CD4-positive, alpha-beta T cell (primary cell): ENCODE results near the gene CASZ1. TPM values are rescaled to one million over a fixed set of nuclear protein-coding genes. Genes with fewer than 3 reads are reported as not detected.

Experiments used
- ATAC-seq: fragments of 200-7000 bp; cut with Tn5 transposase; one replicate; pipeline ENCODE4 v1.10.0; 2022; ENCODE audit warnings: mild to moderate bottlenecking; ENCODE audit not compliant: poor library complexity
- CTCF ChIA-PET: fragments of 350-600 bp; sonication (Branson Sonifier 250); formaldehyde crosslinking; loops from one replicate; lab custom pipeline; 2021; ENCODE audit warnings: antibody characterized with exemption, inconsistent platforms; lab: Charles Lee
- POLR2A ChIA-PET: fragments of 350-600 bp; sonication (Branson Sonifier 250); formaldehyde crosslinking; loops from one replicate; lab custom pipeline; 2021; ENCODE audit warnings: antibody characterized with exemption, inconsistent platforms; lab: Charles Lee
- DNase-seq, 14 experiments: peaks; one replicate each; pipeline ENCODE4 v3.0.0-alpha.2; 2013 to 2020; ENCODE audit warnings: mixed read lengths in 2 of 14
- H3K27ac ChIP-seq, 2 donors: one replicate each; pipeline versions ENCODE4 v1.5.1 to v1.7.0; 2013; ENCODE audit warnings: low read length in 2 of 2, low read depth in 1 of 2, mild to moderate bottlenecking in 1 of 2
- H3K27me3 ChIP-seq, 2 experiments: 1 replicate in 1 of 2; 2 replicates in 1 of 2; pipeline versions ENCODE4 v1.6.1 to v1.7.0; 2013; ENCODE audit warnings: low read length in 2 of 2, control low read depth in 1 of 2, mild to moderate bottlenecking in 1 of 2, moderate library complexity in 1 of 2; ENCODE audit not compliant: insufficient read depth in 2 of 2, control insufficient read depth in 1 of 2
- H3K36me3 ChIP-seq: one replicate; pipeline ENCODE4 v1.6.1; 2013; ENCODE audit warnings: low read length, control low read depth; ENCODE audit not compliant: insufficient read depth
- H3K4me1 ChIP-seq: one replicate; pipeline ENCODE4 v1.6.1; 2013; ENCODE audit warnings: low read length, control low read depth; ENCODE audit not compliant: insufficient read depth
- H3K4me3 ChIP-seq: one replicate; pipeline ENCODE4 v1.5.1; 2013; ENCODE audit warnings: mild to moderate bottlenecking, low read length, moderate library complexity
- H3K9me3 ChIP-seq, 2 experiments: 1 replicate in 1 of 2; 2 replicates in 1 of 2; pipeline versions ENCODE4 v1.6.1 to v1.7.0; 2013; ENCODE audit warnings: low read length in 2 of 2, mild to moderate bottlenecking in 2 of 2, control low read depth in 1 of 2, moderate library complexity in 1 of 2; ENCODE audit not compliant: control insufficient read depth in 1 of 2, insufficient read depth in 1 of 2
- H3K27ac Mint-ChIP-seq: one replicate; pipeline ENCODE4 v1.8.0; 2020; ENCODE audit warnings: mixed read lengths
- H3K27me3 Mint-ChIP-seq: one replicate; pipeline ENCODE4 v1.8.0; 2021; ENCODE audit warnings: mixed read lengths
- H3K36me3 Mint-ChIP-seq: one replicate; pipeline ENCODE4 v1.8.0; 2021; ENCODE audit warnings: low read depth, mixed read lengths
- H3K4me1 Mint-ChIP-seq: one replicate; pipeline ENCODE4 v1.8.0; 2021; ENCODE audit warnings: low read depth, mixed read lengths
- H3K4me3 Mint-ChIP-seq: one replicate; pipeline ENCODE4 v1.8.0; 2020; ENCODE audit warnings: mild to moderate bottlenecking, mixed read lengths
- H3K9me3 Mint-ChIP-seq: one replicate; pipeline ENCODE4 v1.8.0; 2020; ENCODE audit warnings: mixed read lengths
- CTCF ChIP-seq: fragments of 200-600 bp; IDR thresholded peaks from one replicate; pipeline ENCODE4 v1.8.0; 2022; ENCODE audit warnings: antibody characterized with exemption, mild to moderate bottlenecking
- intact Hi-C, 2 experiments: fragments of 100-400 bp; cut with DNase I in 1 of 2; cut with micrococcal nuclease in 1 of 2; formaldehyde crosslinking; loops; one replicate each; pipeline versions ENCODE4 v1.15.1 to v1.9.0; 2023 to 2025; cut with DNase I, micrococcal nuclease
- total RNA-seq, 174 experiments: library from RNA in 2 of 174; stranded (reverse) in 2 of 174; gene quantifications; one replicate each; pipeline ENCODE4 v1.2.3 and lab custom pipeline; 2021 to 2026

The CASZ1 gene
- total RNA-seq, 2 experiments from 2014 or later, result 21.8 to 22.8 TPM

GRCh38 chr1:10814312-10814711 lies 17.9 kb upstream of the CASZ1 start:
- TF ChIP-seq CTCF, result no peak
- no peaks in the 10 kb centered on the region for H3K36me3 Mint-ChIP-seq
- H3K27me3 ChIP-seq, result peaks cover 2 to 14% of the 10 kb centered on the region in 2 experiments
- intact Hi-C loops, result no loop called here
- peaks cover 0 to 4% of the 10 kb centered on the region in 2 experiments for H3K9me3 ChIP-seq
- no peak for ATAC-seq
- peaks cover 18% of the 10 kb centered on the region for H3K27me3 Mint-ChIP-seq
- H3K4me1 Mint-ChIP-seq, result no peaks in the 10 kb centered on the region
- no peak overlapping the region for H3K27ac ChIP-seq
- no peak overlapping the region for H3K4me3 ChIP-seq
- H3K27ac Mint-ChIP-seq, result no peak overlapping the region
- DNase-seq, result no peak
- H3K36me3 ChIP-seq, result no peaks in the 10 kb centered on the region
- no peaks in the 10 kb centered on the region for H3K9me3 Mint-ChIP-seq
- ChIA-PET POLR2A (no interaction called here), CTCF (no interaction called here)
- H3K4me1 ChIP-seq, result no peaks in the 10 kb centered on the region
- no peak overlapping the region for H3K4me3 Mint-ChIP-seq

- no peak overlapping the region for H3K4me3 Mint-ChIP-seq
- intact Hi-C loops, result no loop called here
- no peaks in the 10 kb centered on the region for H3K4me1 ChIP-seq
- H3K27ac ChIP-seq, result no peak overlapping the region
- CTCF ChIA-PET, result no interaction called here
- no peaks in the 10 kb centered on the region for H3K36me3 Mint-ChIP-seq
- POLR2A ChIA-PET, result no interaction called here
- no peak for DNase-seq
- H3K9me3 ChIP-seq, result peaks cover 0 to 4% of the 10 kb centered on the region in 2 experiments
- H3K36me3 ChIP-seq, result no peaks in the 10 kb centered on the region
- no peak for ATAC-seq
- no peaks in the 10 kb centered on the region for H3K9me3 Mint-ChIP-seq
- peaks cover 19% of the 10 kb centered on the region for H3K27me3 Mint-ChIP-seq
- TF ChIP-seq CTCF, result no peak
- peaks cover 3 to 19% of the 10 kb centered on the region in 2 experiments for H3K27me3 ChIP-seq
- H3K4me1 Mint-ChIP-seq, result no peaks in the 10 kb centered on the region
- H3K4me3 ChIP-seq, result no peak overlapping the region
- H3K27ac Mint-ChIP-seq, result no peak overlapping the region
Measured at GRCh38 chr1:10813799-10814198, 17.4 kb upstream of the CASZ1 start.

- H3K27ac Mint-ChIP-seq, result no peak overlapping the region
- Histone ChIP-seq H3K4me3 (no peak overlapping the region), H3K36me3 (no peaks in the 10 kb centered on the region), H3K4me1 (no peaks in the 10 kb centered on the region), H3K9me3 (peaks cover 0 to 4% of the 10 kb centered on the region in 2 experiments), H3K27ac (no peak overlapping the region), H3K27me3 (peaks cover 4 to 20% of the 10 kb centered on the region in 2 experiments)
- H3K4me1 Mint-ChIP-seq, result no peaks in the 10 kb centered on the region
- ChIA-PET CTCF (no interaction called here), POLR2A (no interaction called here)
- no peak overlapping the region for H3K4me3 Mint-ChIP-seq
- H3K36me3 Mint-ChIP-seq, result no peaks in the 10 kb centered on the region
- peaks cover 33% of the 10 kb centered on the region for H3K27me3 Mint-ChIP-seq
- ATAC-seq (no peak), DNase-seq (no peak)
- TF ChIP-seq CTCF, result no peak
- intact Hi-C loops, result no loop called here
- H3K9me3 Mint-ChIP-seq, result no peaks in the 10 kb centered on the region
Measured at GRCh38 chr1:10812387-10812915, 16.0 kb upstream of the CASZ1 start.
